GM12891 (cell line): ENCODE results near the gene RCOR3.

Experiments
- PAX5 ChIP-seq: IDR thresholded peaks from 2 replicates; pipeline ENCODE4 v1.6.1; 2011; ENCODE audit warnings: low read length, moderate library complexity, mild to moderate bottlenecking; ENCODE audit not compliant: insufficient read depth, severe bottlenecking
- POLR2A ChIP-seq: IDR thresholded peaks from 2 replicates; pipeline ENCODE4 v1.6.1; 2011; ENCODE audit warnings: low read depth, low read length, control low read depth
- POLR2AphosphoS5 ChIP-seq: IDR thresholded peaks from 2 replicates; pipeline ENCODE4 v1.6.1; 2011; ENCODE audit warnings: low read depth, low read length, control low read depth
- POU2F2 ChIP-seq: IDR thresholded peaks from 2 replicates; pipeline ENCODE4 v1.6.1; 2011; ENCODE audit warnings: low read depth, mild to moderate bottlenecking, control low read depth, low read length, moderate library complexity
- SPI1 ChIP-seq: IDR thresholded peaks from 2 replicates; pipeline ENCODE4 v1.6.1; 2011; ENCODE audit warnings: low read depth, low read length, control low read depth
- TAF1 ChIP-seq: IDR thresholded peaks from 2 replicates; pipeline ENCODE4 v1.6.1; 2011; ENCODE audit warnings: low read depth, low read length, control low read depth

DNA sequence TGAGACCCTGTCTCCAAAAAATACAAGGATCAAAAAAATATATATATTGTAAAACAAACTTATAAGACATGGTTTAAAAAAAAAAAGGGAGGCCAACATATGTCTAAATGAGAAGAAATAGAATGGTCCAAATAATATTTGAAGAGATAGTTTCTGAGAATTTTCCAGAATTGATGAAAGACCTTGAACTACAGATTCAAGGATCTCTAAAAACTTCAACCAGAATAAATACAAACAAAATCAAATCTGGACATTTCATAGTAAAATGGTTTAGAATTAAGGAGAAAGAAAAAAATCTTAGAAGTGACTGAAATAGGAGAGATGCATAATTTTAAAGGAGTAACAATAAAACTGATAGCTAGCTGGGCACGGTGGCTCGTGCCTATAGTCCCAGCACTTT, 45.5 kb upstream of the RCOR3 start:
- TF ChIP-seq POLR2A = no peak
- no peak for TF ChIP-seq TAF1
- no peak for TF ChIP-seq POLR2AphosphoS5
- no peak for TF ChIP-seq SPI1
- TF ChIP-seq PAX5 = no peak
- TF ChIP-seq POU2F2 = no peak
